Endodermal cell (in vitro differentiated cells): Measurements from ENCODE around the gene TSHZ2. TPM values are rescaled to one million over a fixed set of nuclear protein-coding genes. Genes with fewer than 3 reads are reported as not detected.

ENCODE experiments used
- DNase-seq: peaks from one replicate; pipeline ENCODE4 v3.0.0-alpha.2; 2017
- H3K27ac ChIP-seq: 2 replicates; pipeline ENCODE4 v1.5.1; 2013; ENCODE audit warnings: mild to moderate bottlenecking, low read depth, low read length, moderate library complexity
- H3K27me3 ChIP-seq: 2 replicates; pipeline ENCODE4 v1.6.1; 2013; ENCODE audit warnings: mild to moderate bottlenecking, low read length, moderate library complexity; ENCODE audit not compliant: insufficient read depth, control insufficient read depth, poor library complexity, severe bottlenecking
- H3K36me3 ChIP-seq: 2 replicates; pipeline ENCODE4 v1.7.0; 2013; ENCODE audit warnings: mild to moderate bottlenecking, low read length, moderate library complexity; ENCODE audit not compliant: control insufficient read depth, insufficient read depth
- H3K4me1 ChIP-seq: one replicate; pipeline ENCODE4 v1.7.0; 2013; ENCODE audit warnings: low read length; ENCODE audit not compliant: control insufficient read depth, insufficient read depth
- H3K4me3 ChIP-seq: 2 replicates; pipeline ENCODE4 v1.5.1; 2013; ENCODE audit warnings: mild to moderate bottlenecking, low read length, moderate library complexity
- H3K9ac ChIP-seq: 2 replicates; pipeline ENCODE4 v1.6.1; 2013; ENCODE audit warnings: mild to moderate bottlenecking, low read length, moderate library complexity; ENCODE audit not compliant: poor library complexity, severe bottlenecking; ENCODE audit errors: extremely low read depth
- H3K9me3 ChIP-seq: 2 replicates; pipeline ENCODE4 v1.6.1; 2013; ENCODE audit warnings: mild to moderate bottlenecking, low read length, moderate library complexity; ENCODE audit not compliant: control insufficient read depth
- H3K27ac Mint-ChIP-seq: 2 replicates; pipeline ENCODE4 v1.8.0; 2020; ENCODE audit warnings: mixed read lengths
- H3K27me3 Mint-ChIP-seq: 2 replicates; pipeline ENCODE4 v1.8.0; 2021; ENCODE audit warnings: mild to moderate bottlenecking, mixed read lengths; ENCODE audit not compliant: insufficient read depth
- H3K36me3 Mint-ChIP-seq: 2 replicates; pipeline ENCODE4 v1.8.0; 2020; ENCODE audit warnings: low read depth, mixed read lengths
- H3K4me1 Mint-ChIP-seq: 2 replicates; pipeline ENCODE4 v1.8.0; 2020; ENCODE audit warnings: mixed read lengths
- H3K4me3 Mint-ChIP-seq: 2 replicates; pipeline ENCODE4 v1.8.0; 2020; ENCODE audit warnings: mild to moderate bottlenecking, moderate library complexity, mixed read lengths
- H3K9me3 Mint-ChIP-seq: 2 replicates; pipeline ENCODE4 v1.8.0; 2020; ENCODE audit warnings: mild to moderate bottlenecking, mixed read lengths
- CTCF ChIP-seq: fragments of 200-600 bp; sonication (generic); conservative IDR thresholded peaks from 2 replicates; pipeline ENCODE4 v1.5.0; 2021; ENCODE audit warnings: antibody characterized with exemption, mild to moderate bottlenecking
- WGBS, 2 experiments: methylation state at CpG; one replicate each; pipeline versions ENCODE4 v1.1.5 to v1.1.7; 2013; ENCODE audit warnings: missing lambda C conversion rate in 2 of 2, mixed read lengths in 1 of 2; ENCODE audit not compliant: insufficient coverage in 1 of 2, insufficient read length in 1 of 2; 5-methylcytosine and 5-hydroxymethylcytosine counted together
- total RNA-seq, 2 donors: library from RNA; stranded (reverse); fragmentation: NEBNext Ultra II Directional in 1 of 2; extraction: Animal tissue kit (Norgen Biotek cat#: 25700) in 1 of 2; gene quantifications; 2 replicates in 1 of 2; 3 replicates in 1 of 2; pipeline ENCODE4 v1.2.1, GENCODE V29; 2021

The TSHZ2 gene
- total RNA-seq, 2 donors from 2014 or later: 0.07 to 0.31 TPM

GRCh38 chr20:53097791-53098190 is 125.6 kb downstream of the TSHZ2 start:
- no peak overlapping the region for H3K9ac ChIP-seq
- Mint-ChIP-seq H3K9me3 (no peaks in the 10 kb centered on the region), H3K27ac (no peak overlapping the region), H3K4me3 (no peak overlapping the region), H3K4me1 (no peaks in the 10 kb centered on the region), H3K27me3 (peaks cover 8% of the 10 kb centered on the region), H3K36me3 (no peaks in the 10 kb centered on the region)
- 80 to 94% methylated on average over 3 to 4 of the region's 4 CpGs for WGBS, 2 experiments
- peaks cover 6% of the 10 kb centered on the region for H3K27me3 ChIP-seq
- H3K36me3 ChIP-seq: no peaks in the 10 kb centered on the region
- no peaks in the 10 kb centered on the region for H3K4me1 ChIP-seq
- no peaks in the 10 kb centered on the region for H3K9me3 ChIP-seq
- H3K4me3 ChIP-seq: no peak overlapping the region
- no peak for DNase-seq
- H3K27ac ChIP-seq: no peak overlapping the region
- no peak for TF ChIP-seq CTCF

- H3K4me3 Mint-ChIP-seq: no peak overlapping the region
- no peak overlapping the region for H3K27ac ChIP-seq
- no peak overlapping the region for H3K9ac ChIP-seq
- TF ChIP-seq CTCF: no peak
- peaks cover 2% of the 10 kb centered on the region for H3K4me1 Mint-ChIP-seq
- no peaks in the 10 kb centered on the region for H3K9me3 ChIP-seq
- 100% methylated on average over 1 of the region's 1 CpG for WGBS, 2 experiments
- H3K9me3 Mint-ChIP-seq: no peaks in the 10 kb centered on the region
- no peak for DNase-seq
- H3K27me3 Mint-ChIP-seq: peaks cover 8% of the 10 kb centered on the region
- no peaks in the 10 kb centered on the region for H3K36me3 ChIP-seq
- no peaks in the 10 kb centered on the region for H3K4me1 ChIP-seq
- H3K4me3 ChIP-seq: no peak overlapping the region
- peaks cover 7% of the 10 kb centered on the region for H3K27me3 ChIP-seq
- no peak overlapping the region for H3K27ac Mint-ChIP-seq
- no peaks in the 10 kb centered on the region for H3K36me3 Mint-ChIP-seq
Measured at GRCh38 chr20:53098621-53099020, 126.5 kb downstream of the TSHZ2 start.

DNA sequence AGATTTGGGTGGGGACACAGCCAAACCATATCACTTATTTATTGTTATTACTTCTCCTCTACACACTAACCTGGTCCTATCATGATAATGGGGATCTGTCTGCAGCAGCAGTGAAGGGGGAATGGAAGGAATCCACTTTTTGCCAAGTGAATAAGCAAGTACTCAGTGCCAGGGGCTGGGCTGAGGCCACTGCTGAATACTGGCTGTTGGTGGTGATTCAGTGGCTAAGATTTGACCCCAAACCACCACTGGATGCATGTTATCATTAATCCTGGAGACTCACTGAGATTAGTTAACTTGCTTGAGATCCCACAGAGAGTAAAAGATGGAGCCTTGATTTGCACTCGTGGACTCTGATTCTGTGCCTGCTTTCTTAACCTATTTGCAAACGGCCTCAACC is 127.7 kb downstream of the TSHZ2 start:
- Histone ChIP-seq H3K4me3 (no peak overlapping the region), H3K9ac (no peak overlapping the region), H3K4me1 (no peaks in the 10 kb centered on the region), H3K9me3 (no peaks in the 10 kb centered on the region), H3K36me3 (no peaks in the 10 kb centered on the region), H3K27ac (no peak overlapping the region), H3K27me3 (peaks cover 12% of the 10 kb centered on the region)
- Mint-ChIP-seq H3K9me3 (no peaks in the 10 kb centered on the region), H3K27ac (no peak overlapping the region), H3K4me1 (peaks cover 9% of the 10 kb centered on the region), H3K36me3 (no peaks in the 10 kb centered on the region), H3K27me3 (peaks cover 12% of the 10 kb centered on the region), H3K4me3 (no peak overlapping the region)
- no peak for TF ChIP-seq CTCF
- DNase-seq: no peak
- WGBS, 2 experiments: 85 to 90% methylated on average over 2 of the region's 2 CpGs
